ENCODE data around the gene RIT2. TPM values are rescaled to one million over a fixed set of nuclear protein-coding genes. Genes with fewer than 3 reads are reported as not detected.
"Not testable (repeated sequence)": the region's sequence is repeated elsewhere in the genome, so short reads cannot be mapped to it uniquely, and the experiment has no call there.

The RIT2 gene
- polyA plus RNA-seq, 2 of the 4 experiments (the other 2 are of a cell fraction): not detected

- POLR2A ChIA-PET: no interaction called here
- FAIRE-seq (no peak), DNase-seq (ENCODE audit: low read depth in 1 of 2, low spot score in 1 of 2) (no peak), ATAC-seq (no peak)
- CTCF ChIA-PET: no interaction called here
- Histone ChIP-seq H3K4me1 (no peaks in the 10 kb centered on the region), H3K4me2 (no peak overlapping the region), H3K27ac (no peak overlapping the region), H3K9me3 (no peaks in the 10 kb centered on the region), H3K4me3 (no peak overlapping the region)
- WGBS (ENCODE audit: missing lambda C conversion rate): 2% methylated on average over 7 of the region's 7 CpGs
- TF ChIP-seq ZC3H11A (IDR thresholded peaks at IDR 0.05) (no peak), E2F6 (IDR thresholded peaks at IDR 0.05; ENCODE audit: borderline replicate concordance, low read depth) (no peak), FOSB (CRISPR knock-in tag; IDR thresholded peaks at IDR 0.05) (no peak), BCL3 (IDR thresholded peaks at IDR 0.05) (no peak), JUN (IDR thresholded peaks at IDR 0.05) (no peak), JUNB (IDR thresholded peaks at IDR 0.05) (no peak), TFCP2L1 (CRISPR knock-in tag; IDR thresholded peaks at IDR 0.05) (no peak)
Observed at GRCh38 chr18:42743373-42744138, 371.9 kb downstream of the RIT2 start.

GRCh38 chr18:42742969-42743368 is 372.5 kb downstream of the RIT2 start:
- no peak for DNase-seq (ENCODE audit: low read depth in 1 of 2, low spot score in 1 of 2)
- no peak overlapping the region for H3K4me2 ChIP-seq
- POLR2A ChIA-PET: no interaction called here
- no peaks in the 10 kb centered on the region for H3K4me1 ChIP-seq
- H3K27ac ChIP-seq: no peak overlapping the region
- no peaks in the 10 kb centered on the region for H3K9me3 ChIP-seq
- ATAC-seq: no peak
- FAIRE-seq: no peak
- CTCF ChIA-PET: no interaction called here
- TF ChIP-seq RCOR1 (IDR thresholded peaks at IDR 0.05; ENCODE audit: low read depth, low read length) (no peak), JUNB (IDR thresholded peaks at IDR 0.05) (no peak), GATA3 (IDR thresholded peaks at IDR 0.05; ENCODE audit: borderline replicate concordance) (no peak), TP53 (CRISPR knock-in tag; IDR thresholded peaks at IDR 0.05) (no peak), ELK1 (IDR thresholded peaks at IDR 0.05; ENCODE audit: low read depth, low read length) (no peak), RARB (CRISPR knock-in tag; IDR thresholded peaks at IDR 0.05) (no peak), ZC3H11A (IDR thresholded peaks at IDR 0.05) (no peak), HDAC2 (IDR thresholded peaks at IDR 0.05) (no peak), SREBF2 (IDR thresholded peaks at IDR 0.05) (no peak), PHF8 (IDR thresholded peaks at IDR 0.05; ENCODE audit: borderline replicate concordance, low read depth) (no peak)
- no peak overlapping the region for H3K4me3 ChIP-seq

- Histone ChIP-seq H3K4me2 (no peak overlapping the region), H3K9me3 (no peaks in the 10 kb centered on the region), H3K4me1 (no peaks in the 10 kb centered on the region), H3K27ac (no peak overlapping the region), H3K4me3 (no peak overlapping the region)
- TF ChIP-seq EHF (CRISPR knock-in tag; IDR thresholded peaks at IDR 0.05) (no peak), USF2 (IDR thresholded peaks at IDR 0.05) (no peak), SREBF2 (IDR thresholded peaks at IDR 0.05) (no peak), HES2 (IDR thresholded peaks at IDR 0.05) (no peak), CTCF (IDR thresholded peaks at IDR 0.05) (no peak), ZFP36 (IDR thresholded peaks at IDR 0.05; ENCODE audit: borderline replicate concordance, partially characterized antibody) (no peak), KDM1A (IDR thresholded peaks at IDR 0.05; ENCODE audit: low read depth) (no peak), EHMT2 (IDR thresholded peaks at IDR 0.05; ENCODE audit: low read depth) (no peak)
- ChIA-PET CTCF (no interaction called here), POLR2A (no interaction called here)
- no peak for ATAC-seq
- FAIRE-seq: no peak
- no peak for DNase-seq (ENCODE audit: low read depth in 1 of 2, low spot score in 1 of 2)
Observed at GRCh38 chr18:42742474-42742873, 373.0 kb downstream of the RIT2 start.

GRCh38 chr18:42741805-42742347 is 373.6 kb downstream of the RIT2 start:
- CTCF ChIA-PET; DNase-seq (ENCODE audit: low read depth in 1 of 2, low spot score in 1 of 2): not testable (repeated sequence)
- 38% methylated on average over 12 of the region's 12 CpGs for WGBS (ENCODE audit: missing lambda C conversion rate)

GRCh38 chr18:42741299-42741698 is 374.2 kb downstream of the RIT2 start:
- H3K4me3 ChIP-seq; H3K27ac ChIP-seq; CTCF ChIA-PET; H3K9me3 ChIP-seq; POLR2A ChIA-PET; DNase-seq (ENCODE audit: low read depth in 1 of 2, low spot score in 1 of 2); FAIRE-seq; ATAC-seq; H3K4me2 ChIP-seq; H3K4me1 ChIP-seq: not testable (repeated sequence)
- WGBS (ENCODE audit: missing lambda C conversion rate): 3% methylated on average over 2 of the region's 2 CpGs

More at GRCh38 chr18:42741805-42742347, 373.6 kb downstream of the RIT2 start:
- H3K4me1 ChIP-seq, FAIRE-seq, H3K4me3 ChIP-seq, ATAC-seq, POLR2A ChIA-PET, H3K4me2 ChIP-seq, H3K9me3 ChIP-seq, H3K27ac ChIP-seq: not testable (repeated sequence)
